ENCODE data around the gene LENG8. TPM values are rescaled to one million over a fixed set of nuclear protein-coding genes. Genes with fewer than 3 reads are reported as not detected.
"Not testable (repeated sequence)": the region's sequence is repeated elsewhere in the genome, so short reads cannot be mapped to it uniquely, and the experiment has no call there.

The LENG8 gene
- polyA plus RNA-seq, 3 donors: 3.6 to 341 (median 5.8) TPM

- no peaks in the 10 kb centered on the region for H4K20me1 ChIP-seq (ENCODE audit: insufficient read depth, low read length)
- peaks cover 20 to 48% of the 10 kb centered on the region in 2 donors for H3K27me3 ChIP-seq (ENCODE audit: control insufficient read depth in 2 of 2, insufficient read depth in 2 of 2, low read length in 2 of 2)
- Mint-ChIP-seq H3K4me3 (peak overlapping the region in 1 of 2 donors; percentile 70), H3K27ac (no peak overlapping the region), H3K9me3 (peaks cover 0 to 12% (median 2%) of the 10 kb centered on the region in 7 donors), H3K36me3 (no peaks in the 10 kb centered on the region), H3K4me1 (peaks cover 15% of the 10 kb centered on the region), H3K27me3 (ENCODE audit: low read depth in 3 of 3) (peaks cover 46 to 64% (median 48%) of the 10 kb centered on the region in 3 donors)
- H3K36me3 ChIP-seq (replicated peaks in 1 of 2; ENCODE audit: control insufficient read depth in 1 of 2, insufficient read depth in 2 of 2, low read length in 2 of 2): no peaks in the 10 kb centered on the region
- H3K9me3 ChIP-seq (replicated peaks in 1 of 2; ENCODE audit: control insufficient read depth in 1 of 2, insufficient read depth in 1 of 2, low read length in 2 of 2): no peaks in the 10 kb centered on the region
- no peak for DNase-seq
- WGBS (ENCODE audit: insufficient coverage): 54% methylated on average over 5 of the region's 10 CpGs
- H2AFZ ChIP-seq (ENCODE audit: insufficient read depth, low read depth, low read length, poor library complexity, severe bottlenecking): no peak overlapping the region
- H3K4me2 ChIP-seq (replicated peaks; ENCODE audit: extremely low read depth, low read length, poor library complexity, severe bottlenecking): no peak overlapping the region
- H3K79me2 ChIP-seq (ENCODE audit: insufficient read depth, low read length): peaks cover 4% of the 10 kb centered on the region
- H3K27ac ChIP-seq (ENCODE audit: low read depth in 1 of 2, low read length in 2 of 2): no peak overlapping the region
- H3K4me1 ChIP-seq (ENCODE audit: control insufficient read depth in 1 of 2, insufficient read depth in 2 of 2, low read length in 2 of 2): peaks cover 4 to 5% of the 10 kb centered on the region in 2 donors
- no peak overlapping the region for H3K9ac ChIP-seq (ENCODE audit: insufficient read depth, low read length, poor library complexity, severe bottlenecking)
- TF ChIP-seq, protein P1, sequence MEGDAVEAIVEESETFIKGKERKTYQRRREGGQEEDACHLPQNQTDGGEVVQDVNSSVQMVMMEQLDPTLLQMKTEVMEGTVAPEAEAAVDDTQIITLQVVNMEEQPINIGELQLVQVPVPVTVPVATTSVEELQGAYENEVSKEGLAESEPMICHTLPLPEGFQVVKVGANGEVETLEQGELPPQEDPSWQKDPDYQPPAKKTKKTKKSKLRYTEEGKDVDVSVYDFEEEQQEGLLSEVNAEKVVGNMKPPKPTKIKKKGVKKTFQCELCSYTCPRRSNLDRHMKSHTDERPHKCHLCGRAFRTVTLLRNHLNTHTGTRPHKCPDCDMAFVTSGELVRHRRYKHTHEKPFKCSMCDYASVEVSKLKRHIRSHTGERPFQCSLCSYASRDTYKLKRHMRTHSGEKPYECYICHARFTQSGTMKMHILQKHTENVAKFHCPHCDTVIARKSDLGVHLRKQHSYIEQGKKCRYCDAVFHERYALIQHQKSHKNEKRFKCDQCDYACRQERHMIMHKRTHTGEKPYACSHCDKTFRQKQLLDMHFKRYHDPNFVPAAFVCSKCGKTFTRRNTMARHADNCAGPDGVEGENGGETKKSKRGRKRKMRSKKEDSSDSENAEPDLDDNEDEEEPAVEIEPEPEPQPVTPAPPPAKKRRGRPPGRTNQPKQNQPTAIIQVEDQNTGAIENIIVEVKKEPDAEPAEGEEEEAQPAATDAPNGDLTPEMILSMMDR (IDR thresholded peaks at IDR 0.05): no peak
- intact Hi-C loops (cut with micrococcal nuclease): no loop called here
- H3K4me3 ChIP-seq (replicated peaks in 1 of 3; ENCODE audit: low read depth in 2 of 3, low read length in 3 of 3): no peak overlapping the region
Observed at GRCh38 chr19:54506079-54506478, 57.1 kb downstream of the LENG8 start.

GRCh38 chr19:54507038-54507717 is 58.2 kb downstream of the LENG8 start:
- H3K4me3 ChIP-seq (replicated peaks in 1 of 3; ENCODE audit: low read depth in 2 of 3, low read length in 3 of 3); H3K4me2 ChIP-seq (replicated peaks; ENCODE audit: extremely low read depth, low read length, poor library complexity, severe bottlenecking); H3K9ac ChIP-seq (ENCODE audit: insufficient read depth, low read length, poor library complexity, severe bottlenecking); H3K4me1 ChIP-seq (ENCODE audit: control insufficient read depth in 1 of 2, insufficient read depth in 2 of 2, low read length in 2 of 2); H3K36me3 ChIP-seq (replicated peaks in 1 of 2; ENCODE audit: control insufficient read depth in 1 of 2, insufficient read depth in 2 of 2, low read length in 2 of 2); H3K9me3 Mint-ChIP-seq; H3K36me3 Mint-ChIP-seq; intact Hi-C loops (cut with micrococcal nuclease); H3K79me2 ChIP-seq (ENCODE audit: insufficient read depth, low read length); H3K9me3 ChIP-seq (replicated peaks in 1 of 2; ENCODE audit: control insufficient read depth in 1 of 2, insufficient read depth in 1 of 2, low read length in 2 of 2); DNase-seq; H2AFZ ChIP-seq (ENCODE audit: insufficient read depth, low read depth, low read length, poor library complexity, severe bottlenecking); H4K20me1 ChIP-seq (ENCODE audit: insufficient read depth, low read length): not testable (repeated sequence)
- Histone ChIP-seq H3K27ac (ENCODE audit: low read depth in 1 of 2, low read length in 2 of 2) (peak overlapping the region in 1 of 2 donors; percentile 11), H3K27me3 (ENCODE audit: control insufficient read depth in 2 of 2, insufficient read depth in 2 of 2, low read length in 2 of 2) (peaks cover 20 to 45% of the 10 kb centered on the region in 2 donors)
- Mint-ChIP-seq H3K27ac (peak overlapping the region in 4 of 7 donors; percentile 64 to 78 (median 72)), H3K4me3 (peak overlapping the region in 1 of 2 donors; percentile 35), H3K4me1 (peaks cover 15% of the 10 kb centered on the region), H3K27me3 (ENCODE audit: low read depth in 3 of 3) (peaks cover 48 to 63% (median 50%) of the 10 kb centered on the region in 3 donors)
- WGBS (ENCODE audit: insufficient coverage): 93% methylated on average over 3 of the region's 15 CpGs

All from CD14-positive monocyte (primary cell).